ENCODE data around the gene GPR89B.

- TF ChIP-seq CTCF (conservative IDR thresholded peaks at IDR 0.05; ENCODE audit: low read length), result peak; percentile 95
- no peak for TF ChIP-seq EZH2phosphoT487 (IDR thresholded peaks at IDR 0.05; ENCODE audit: borderline replicate concordance)
These were observed 37.9 kb upstream of the GPR89B start for GRCh38 chr1:147890177-147890790.

Measured in Loucy (cell line).